ENCODE measurements around the gene PLEKHG5.

The PLEKHG5 gene

GRCh38 chr1:6463120-6463412 lies 28.4 kb downstream of the PLEKHG5 start:
- no peak for TF ChIP-seq CTCF (IDR thresholded peaks at IDR 0.05)
- intact Hi-C loops (cut with DNase I; ENCODE audit: low total_unique reads), result no loop called here
- Histone ChIP-seq H3K9me3 (no peaks in the 10 kb centered on the region), H3K4me3 (no peak overlapping the region), H3K27me3 (peaks cover 0 to 90% of the 10 kb centered on the region in 2 donors), H3K4me1 (peaks cover 0 to 9% (median 3%) of the 10 kb centered on the region in 4 donors), H3K36me3 (peaks cover 0 to 23% (median 13%) of the 10 kb centered on the region in 3 donors), H3K27ac (no peak overlapping the region)
- DNase-seq, result no peak

- Histone ChIP-seq H3K27me3 (peaks cover 0 to 87% of the 10 kb centered on the region in 2 donors), H3K36me3 (peaks cover 0 to 18% (median 8%) of the 10 kb centered on the region in 3 donors)
- DNase-seq, result no peak
Observed at GRCh38 chr1:6462412-6463119, 28.9 kb downstream of the PLEKHG5 start.

GRCh38 chr1:6461538-6462411 lies 29.7 kb downstream of the PLEKHG5 start:
- H3K27me3 ChIP-seq, result peaks cover 0 to 87% of the 10 kb centered on the region in 2 donors
- no peak overlapping the region for H3K27ac ChIP-seq
- no peaks in the 10 kb centered on the region for H3K9me3 ChIP-seq
- peaks cover 0 to 14% (median 6%) of the 10 kb centered on the region in 3 donors for H3K36me3 ChIP-seq
- no peak overlapping the region for H3K4me3 ChIP-seq
- no peak for DNase-seq
- peaks cover 0 to 9% (median 3%) of the 10 kb centered on the region in 4 donors for H3K4me1 ChIP-seq
- TF ChIP-seq CTCF (IDR thresholded peaks at IDR 0.05), result no peak
- intact Hi-C loops (cut with DNase I; ENCODE audit: low total_unique reads), result no loop called here

More at GRCh38 chr1:6462412-6463119, 28.9 kb downstream of the PLEKHG5 start:
- H3K27ac ChIP-seq, result no peak overlapping the region
- no peak for TF ChIP-seq CTCF (IDR thresholded peaks at IDR 0.05)
- H3K4me3 ChIP-seq, result no peak overlapping the region
- H3K4me1 ChIP-seq, result peaks cover 0 to 9% (median 3%) of the 10 kb centered on the region in 4 donors
- intact Hi-C loops (cut with DNase I; ENCODE audit: low total_unique reads), result no loop called here
- H3K9me3 ChIP-seq, result no peaks in the 10 kb centered on the region

- H3K27me3 ChIP-seq, result peaks cover 0 to 87% of the 10 kb centered on the region in 2 donors
- H3K36me3 ChIP-seq, result peaks cover 0 to 14% (median 6%) of the 10 kb centered on the region in 3 donors
- no peaks in the 10 kb centered on the region for H3K9me3 ChIP-seq
- intact Hi-C loops (cut with DNase I; ENCODE audit: low total_unique reads), result no loop called here
- TF ChIP-seq CTCF (IDR thresholded peaks at IDR 0.05), result no peak
- H3K27ac ChIP-seq, result no peak overlapping the region
- no peak for DNase-seq
- peak overlapping the region in 1 of 2 donors; percentile 8 for H3K4me3 ChIP-seq
- peaks cover 0 to 9% (median 3%) of the 10 kb centered on the region in 4 donors for H3K4me1 ChIP-seq
Observed at GRCh38 chr1:6461051-6461530, 30.4 kb downstream of the PLEKHG5 start.

GRCh38 chr1:6460301-6461050 lies 31.0 kb downstream of the PLEKHG5 start:
- peak overlapping the region in 1 of 2 donors; percentile 8 for H3K4me3 ChIP-seq
- H3K27me3 ChIP-seq, result peaks cover 0 to 87% of the 10 kb centered on the region in 2 donors
- no peak for TF ChIP-seq CTCF (IDR thresholded peaks at IDR 0.05)
- peaks cover 0 to 14% (median 6%) of the 10 kb centered on the region in 3 donors for H3K36me3 ChIP-seq
- H3K27ac ChIP-seq, result no peak overlapping the region
- H3K9me3 ChIP-seq, result no peaks in the 10 kb centered on the region
- intact Hi-C loops (cut with DNase I; ENCODE audit: low total_unique reads), result no loop called here
- H3K4me1 ChIP-seq, result peaks cover 0 to 9% (median 4%) of the 10 kb centered on the region in 4 donors
- DNase-seq, result no peak

Data from tibial artery (tissue), 4 donors.